DOHH2 (cell line): ENCODE measurements around the gene CD79A.

Experiments used
- EZH2phosphoT487 ChIP-seq: fragments of 200-600 bp; sonication (generic); IDR thresholded peaks from 2 replicates; pipeline ENCODE4 v1.6.1; 2017; ENCODE audit warnings: borderline replicate concordance, mild to moderate bottlenecking, antibody characterized with exemption, low read length, moderate library complexity, mixed read lengths
- TF ChIP-seq, protein P1 (sequence below): fragments of 200-600 bp; sonication (generic); IDR thresholded peaks from one replicate; pipeline ENCODE4 v1.5.1; 2014; ENCODE audit warnings: antibody characterized with exemption, mild to moderate bottlenecking, low read depth, low read length; ENCODE audit not compliant: poor library complexity, severe bottlenecking

DNA sequence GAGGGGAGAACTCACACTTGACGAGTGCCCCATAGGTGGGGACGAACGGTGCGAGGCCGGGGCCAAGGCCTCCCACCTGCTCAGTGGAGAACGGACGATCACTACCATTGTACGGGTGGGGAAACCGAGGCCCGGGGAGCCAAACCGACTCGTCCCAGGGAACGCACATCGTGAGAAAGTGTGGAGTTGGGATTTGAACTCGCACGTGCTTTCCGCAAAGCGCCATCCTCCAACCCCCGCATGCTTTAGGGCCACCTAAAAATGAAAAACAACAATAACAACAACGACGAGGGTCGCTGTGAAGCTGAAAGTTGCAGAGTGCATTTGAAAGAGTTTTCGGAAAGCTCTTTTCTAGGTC is 6.4 kb downstream of the CD79A start:
- TF ChIP-seq, protein P1, sequence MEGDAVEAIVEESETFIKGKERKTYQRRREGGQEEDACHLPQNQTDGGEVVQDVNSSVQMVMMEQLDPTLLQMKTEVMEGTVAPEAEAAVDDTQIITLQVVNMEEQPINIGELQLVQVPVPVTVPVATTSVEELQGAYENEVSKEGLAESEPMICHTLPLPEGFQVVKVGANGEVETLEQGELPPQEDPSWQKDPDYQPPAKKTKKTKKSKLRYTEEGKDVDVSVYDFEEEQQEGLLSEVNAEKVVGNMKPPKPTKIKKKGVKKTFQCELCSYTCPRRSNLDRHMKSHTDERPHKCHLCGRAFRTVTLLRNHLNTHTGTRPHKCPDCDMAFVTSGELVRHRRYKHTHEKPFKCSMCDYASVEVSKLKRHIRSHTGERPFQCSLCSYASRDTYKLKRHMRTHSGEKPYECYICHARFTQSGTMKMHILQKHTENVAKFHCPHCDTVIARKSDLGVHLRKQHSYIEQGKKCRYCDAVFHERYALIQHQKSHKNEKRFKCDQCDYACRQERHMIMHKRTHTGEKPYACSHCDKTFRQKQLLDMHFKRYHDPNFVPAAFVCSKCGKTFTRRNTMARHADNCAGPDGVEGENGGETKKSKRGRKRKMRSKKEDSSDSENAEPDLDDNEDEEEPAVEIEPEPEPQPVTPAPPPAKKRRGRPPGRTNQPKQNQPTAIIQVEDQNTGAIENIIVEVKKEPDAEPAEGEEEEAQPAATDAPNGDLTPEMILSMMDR, result no peak
- TF ChIP-seq EZH2phosphoT487, result no peak
